GM06990 (cell line): ENCODE results near the gene ZNF487.
A peak's percentile ranks its signal among the peaks of the same experiment; 100 is the strongest.
"Not testable (repeated sequence)": the region's sequence is repeated elsewhere in the genome, so short reads cannot be mapped to it uniquely, and the experiment has no call there.

ENCODE experiments used
- DNase-seq: peaks from one replicate; pipeline ENCODE4 v3.0.0-alpha.2; 2011; ENCODE audit not compliant: insufficient read length; ENCODE audit errors: extremely low read depth
- H3K27me3 ChIP-seq: replicated peaks from 2 replicates; pipeline ENCODE4 v1.6.0; 2011; ENCODE audit warnings: low read length; ENCODE audit not compliant: control insufficient read depth, insufficient read depth
- H3K36me3 ChIP-seq: 2 replicates; pipeline ENCODE4 v1.5.1; 2011; ENCODE audit warnings: low read length; ENCODE audit not compliant: control insufficient read depth, insufficient read depth
- H3K4me3 ChIP-seq: replicated peaks from 2 replicates; pipeline ENCODE4 v1.5.1; 2011; ENCODE audit warnings: low read depth, mild to moderate bottlenecking, control low read depth, low read length
- TF ChIP-seq, protein P1 (sequence below): IDR thresholded peaks from 2 replicates; pipeline ENCODE4 v1.5.1; 2011; ENCODE audit warnings: low read length, control low read depth, mild to moderate bottlenecking, inconsistent platforms; ENCODE audit not compliant: insufficient read depth, poor library complexity, severe bottlenecking

The ZNF487 gene

DNA sequence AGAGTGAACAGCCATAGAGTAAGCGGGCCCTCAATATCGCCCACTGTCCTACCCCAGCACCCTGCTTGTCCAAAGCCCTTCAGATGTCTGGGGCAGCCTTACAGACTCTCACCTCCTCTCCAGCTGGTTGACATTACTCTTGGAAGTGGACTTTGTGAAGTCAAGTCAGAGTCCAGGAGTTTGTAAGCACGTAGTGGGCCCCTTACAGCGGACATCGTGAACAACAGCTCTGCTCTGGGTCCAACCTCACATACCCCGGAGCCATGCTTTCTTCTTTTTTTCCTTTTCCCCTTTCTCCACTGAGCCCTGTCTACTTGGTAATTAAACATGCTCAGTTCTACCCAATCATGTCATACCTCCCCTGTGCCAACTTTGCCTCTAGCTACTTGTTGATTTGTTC lies 45.4 kb upstream of the ZNF487 start:
- Histone ChIP-seq H3K4me3 (no peak overlapping the region), H3K27me3 (no peaks in the 10 kb centered on the region), H3K36me3 (peaks cover 46% of the 10 kb centered on the region)
- DNase-seq: no peak
- TF ChIP-seq, protein P1, sequence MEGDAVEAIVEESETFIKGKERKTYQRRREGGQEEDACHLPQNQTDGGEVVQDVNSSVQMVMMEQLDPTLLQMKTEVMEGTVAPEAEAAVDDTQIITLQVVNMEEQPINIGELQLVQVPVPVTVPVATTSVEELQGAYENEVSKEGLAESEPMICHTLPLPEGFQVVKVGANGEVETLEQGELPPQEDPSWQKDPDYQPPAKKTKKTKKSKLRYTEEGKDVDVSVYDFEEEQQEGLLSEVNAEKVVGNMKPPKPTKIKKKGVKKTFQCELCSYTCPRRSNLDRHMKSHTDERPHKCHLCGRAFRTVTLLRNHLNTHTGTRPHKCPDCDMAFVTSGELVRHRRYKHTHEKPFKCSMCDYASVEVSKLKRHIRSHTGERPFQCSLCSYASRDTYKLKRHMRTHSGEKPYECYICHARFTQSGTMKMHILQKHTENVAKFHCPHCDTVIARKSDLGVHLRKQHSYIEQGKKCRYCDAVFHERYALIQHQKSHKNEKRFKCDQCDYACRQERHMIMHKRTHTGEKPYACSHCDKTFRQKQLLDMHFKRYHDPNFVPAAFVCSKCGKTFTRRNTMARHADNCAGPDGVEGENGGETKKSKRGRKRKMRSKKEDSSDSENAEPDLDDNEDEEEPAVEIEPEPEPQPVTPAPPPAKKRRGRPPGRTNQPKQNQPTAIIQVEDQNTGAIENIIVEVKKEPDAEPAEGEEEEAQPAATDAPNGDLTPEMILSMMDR: no peak

DNA sequence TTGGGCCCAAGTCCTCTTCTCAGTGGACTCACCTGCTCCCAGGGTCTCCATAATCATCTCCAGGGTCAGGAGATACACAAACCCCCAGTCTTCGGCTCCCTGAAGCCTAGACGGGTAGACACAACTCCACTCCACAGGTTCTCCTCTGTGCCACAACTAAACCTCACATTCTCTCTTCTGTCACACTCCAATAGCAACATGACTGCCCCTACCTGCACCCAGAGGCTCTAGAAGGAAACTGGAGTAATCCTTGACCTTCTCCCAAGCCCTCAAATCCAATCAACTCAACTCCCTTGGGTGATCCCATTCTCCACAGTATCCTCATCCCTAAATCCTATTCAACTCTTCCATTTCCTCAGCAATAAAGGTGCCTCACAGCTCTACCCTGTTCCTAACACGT lies 44.2 kb upstream of the ZNF487 start:
- H3K27me3 ChIP-seq: no peaks in the 10 kb centered on the region
- peaks cover 34% of the 10 kb centered on the region for H3K36me3 ChIP-seq
- TF ChIP-seq, protein P1: no peak
- DNase-seq: no peak
- H3K4me3 ChIP-seq: no peak overlapping the region

DNA sequence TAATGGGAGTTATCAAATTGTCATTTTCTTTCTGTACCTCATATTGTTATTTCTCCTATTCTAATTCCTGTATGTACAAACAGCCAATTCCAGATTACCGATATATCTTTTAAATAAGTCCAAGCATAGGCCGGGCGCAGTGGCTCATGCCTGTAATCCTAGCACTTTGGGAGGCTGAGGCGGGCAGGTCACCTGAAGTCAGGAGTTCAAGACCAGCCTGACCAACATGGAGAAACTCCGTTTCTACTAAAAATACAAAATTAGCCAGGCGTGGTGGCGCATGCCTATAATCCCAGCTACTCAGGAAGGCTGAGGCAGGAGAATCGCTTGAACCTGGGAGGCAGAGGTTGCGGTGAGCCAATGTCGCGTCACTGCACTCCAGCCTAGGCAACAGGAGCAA lies 43.7 kb upstream of the ZNF487 start:
- peaks cover 34% of the 10 kb centered on the region for H3K36me3 ChIP-seq
- not testable (repeated sequence) for DNase-seq, H3K27me3 ChIP-seq, H3K4me3 ChIP-seq

DNA sequence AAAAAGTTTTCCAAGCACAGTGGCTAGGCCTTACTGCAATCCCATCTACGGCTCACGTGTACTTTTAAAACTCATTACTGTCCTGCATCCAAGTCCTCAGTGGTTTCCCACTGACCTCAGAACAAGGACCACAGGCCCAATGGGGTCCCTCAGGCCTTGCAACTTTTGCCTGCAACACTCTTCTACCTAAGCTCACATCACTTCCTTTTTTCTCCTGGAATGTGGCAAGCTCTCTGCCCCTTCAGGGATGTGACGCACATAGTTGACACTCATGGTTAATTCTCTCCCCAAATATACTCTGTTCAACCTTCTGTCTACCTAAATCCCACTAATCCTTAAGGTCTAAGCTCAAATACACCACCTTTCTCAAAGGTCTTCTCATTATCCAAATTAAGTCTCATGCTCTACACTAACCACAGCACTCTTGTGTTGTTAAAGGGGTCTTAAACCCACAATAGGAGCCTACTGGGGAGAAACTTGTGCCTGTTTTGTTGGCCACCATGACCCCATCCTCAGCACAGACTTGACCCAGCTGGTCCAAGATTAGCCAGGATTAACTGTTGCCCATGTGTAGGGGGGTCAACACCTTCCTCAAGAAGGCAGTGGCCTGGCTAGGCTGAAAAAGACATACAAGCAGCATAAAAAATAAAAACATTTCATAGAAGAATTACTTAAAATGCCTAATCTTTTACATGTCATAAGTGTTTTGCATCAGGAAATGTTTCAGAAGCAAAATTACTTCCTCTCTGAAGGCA lies 43.1 kb upstream of the ZNF487 start:
- Histone ChIP-seq H3K4me3 (no peak overlapping the region), H3K27me3 (no peaks in the 10 kb centered on the region), H3K36me3 (peaks cover 30% of the 10 kb centered on the region)
- no peak for DNase-seq
- TF ChIP-seq, protein P1: no peak

DNA sequence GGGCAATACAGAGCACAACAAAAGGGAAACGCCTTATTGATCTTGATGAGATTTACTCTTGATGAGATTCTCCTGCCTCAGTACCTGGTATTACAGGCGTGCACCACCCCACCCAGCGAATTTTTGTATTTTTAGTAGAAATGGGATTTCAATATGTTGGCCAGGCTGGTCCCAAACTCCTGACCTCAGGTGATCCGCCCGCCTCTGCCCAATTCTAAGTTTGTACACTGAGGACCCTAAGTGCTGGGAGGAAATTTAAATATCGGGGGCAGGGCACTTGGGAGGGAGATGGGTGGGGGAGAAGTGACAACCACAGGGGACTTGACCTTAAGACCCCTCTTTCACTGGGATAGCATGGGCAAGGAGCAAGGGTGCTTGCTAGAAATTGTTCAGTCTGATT lies 42.0 kb upstream of the ZNF487 start:
- H3K27me3 ChIP-seq: no peaks in the 10 kb centered on the region
- TF ChIP-seq, protein P1: no peak
- peak overlapping the region; percentile 77 for H3K4me3 ChIP-seq
- H3K36me3 ChIP-seq: peaks cover 28% of the 10 kb centered on the region
- DNase-seq: no peak

DNA sequence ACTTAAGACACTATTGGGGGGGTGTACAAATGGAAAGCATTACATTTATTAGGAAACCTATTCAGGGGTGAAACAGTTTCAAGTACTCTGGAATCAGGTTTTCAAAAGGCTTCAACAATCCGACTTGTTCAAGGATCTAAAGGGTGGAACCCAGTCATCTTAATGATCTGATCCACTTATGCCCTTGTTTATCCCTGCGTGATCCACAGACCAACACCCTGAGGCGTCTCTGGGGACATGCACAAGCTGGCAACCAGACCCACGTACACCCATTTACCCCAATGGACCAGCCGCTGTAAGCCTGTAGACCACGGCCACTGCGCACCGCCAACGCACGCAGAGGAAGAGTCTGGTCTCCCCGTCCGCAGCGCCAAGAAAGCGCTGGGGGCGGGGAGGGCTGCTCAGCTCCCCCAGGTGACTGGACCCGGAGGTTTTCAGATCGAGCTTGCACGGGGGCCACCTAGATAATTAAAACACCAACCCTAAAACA lies 41.3 kb upstream of the ZNF487 start:
- DNase-seq: peak; percentile 69
- Histone ChIP-seq H3K4me3 (peak overlapping the region; percentile 77), H3K27me3 (no peaks in the 10 kb centered on the region), H3K36me3 (peaks cover 24% of the 10 kb centered on the region)
- TF ChIP-seq, protein P1: no peak
